Fibroblast of skin of scalp (primary cell): ENCODE results near the gene RNF217.

Experiments
- DNase-seq: peaks from one replicate; pipeline ENCODE4 v3.0.0-alpha.2; 2013

The RNF217 gene

DNA sequence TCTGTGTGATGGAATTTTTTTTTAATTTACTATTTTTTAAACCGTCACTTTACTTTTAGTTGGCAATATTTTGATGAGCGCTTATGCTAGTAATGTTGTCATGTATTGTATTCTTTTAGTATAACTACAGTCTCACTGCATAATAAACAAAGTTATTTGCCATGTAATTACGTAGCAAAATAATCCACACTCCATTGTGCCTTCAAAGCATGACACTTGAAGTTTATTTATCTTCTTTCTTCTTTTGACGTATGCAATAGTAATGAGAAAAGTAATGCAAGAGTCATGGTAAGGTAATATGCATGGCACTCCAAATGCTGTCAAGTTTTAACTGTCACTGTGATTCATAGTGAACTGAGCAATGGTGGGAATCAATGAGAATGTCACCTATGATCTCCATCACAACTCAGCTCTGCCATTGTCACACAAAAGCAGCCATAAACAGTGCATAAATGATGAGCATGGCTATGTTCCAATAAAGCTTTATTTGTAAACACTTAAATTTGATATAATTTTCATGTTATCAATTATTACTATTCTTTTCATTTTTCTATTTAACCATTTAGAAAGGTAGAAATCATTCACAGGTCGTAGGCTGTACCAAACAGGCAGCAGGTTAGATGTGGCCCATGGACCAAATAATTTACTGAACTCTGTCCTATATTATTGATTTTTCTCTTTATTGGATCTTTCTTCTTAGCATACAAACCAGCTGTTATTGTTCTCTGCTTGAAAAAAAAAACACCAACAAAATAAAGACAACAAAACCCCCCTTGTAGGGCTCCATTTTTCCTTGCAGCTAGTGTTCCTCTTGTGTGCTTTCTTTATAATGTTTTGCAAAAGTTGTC lies 27.1 kb downstream of the RNF217 start:
- no peak for DNase-seq

DNA sequence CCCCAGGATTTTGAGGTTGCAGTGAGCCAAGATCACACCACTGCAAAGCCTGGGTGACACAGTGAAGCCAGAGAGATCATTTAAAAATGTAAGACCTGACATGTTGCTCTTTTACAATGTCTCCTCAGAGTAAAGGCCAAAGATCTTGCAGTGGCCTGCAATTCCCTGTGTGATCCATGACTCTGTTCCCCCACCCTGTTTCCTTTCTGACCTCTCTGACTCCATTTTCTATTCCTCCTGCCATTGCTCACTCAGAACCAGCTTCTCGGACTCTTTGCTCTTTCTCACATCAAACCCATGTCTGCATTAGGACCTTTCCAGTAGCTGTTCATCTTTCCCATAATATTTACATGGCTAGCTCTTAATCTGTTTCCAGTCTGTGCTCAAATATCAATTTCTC lies 28.8 kb downstream of the RNF217 start:
- no peak for DNase-seq

DNA sequence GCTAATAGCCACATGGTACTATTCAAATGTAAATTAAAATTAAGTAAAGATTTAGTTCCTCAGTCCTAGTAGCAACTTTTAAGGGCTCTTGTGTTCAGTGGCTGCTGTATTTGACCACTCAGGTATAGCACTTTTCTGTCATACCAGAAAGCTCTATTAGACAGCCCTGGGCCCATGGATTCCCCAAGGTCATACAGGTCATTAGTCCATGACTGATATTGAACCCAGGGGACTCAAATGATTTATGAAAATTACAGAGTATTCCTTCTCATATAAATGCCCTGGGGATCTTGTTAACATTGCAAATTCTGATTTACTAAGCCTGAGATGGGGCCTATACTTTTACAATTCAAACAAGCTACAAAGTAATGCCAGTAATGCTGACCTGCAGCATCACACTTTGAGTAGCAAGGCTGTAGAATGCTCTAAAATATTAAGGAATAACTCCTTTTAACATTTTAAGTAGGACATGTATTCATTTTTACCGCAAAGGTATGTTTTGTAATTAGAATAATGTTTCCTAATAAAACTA lies 29.6 kb downstream of the RNF217 start:
- no peak for DNase-seq

DNA sequence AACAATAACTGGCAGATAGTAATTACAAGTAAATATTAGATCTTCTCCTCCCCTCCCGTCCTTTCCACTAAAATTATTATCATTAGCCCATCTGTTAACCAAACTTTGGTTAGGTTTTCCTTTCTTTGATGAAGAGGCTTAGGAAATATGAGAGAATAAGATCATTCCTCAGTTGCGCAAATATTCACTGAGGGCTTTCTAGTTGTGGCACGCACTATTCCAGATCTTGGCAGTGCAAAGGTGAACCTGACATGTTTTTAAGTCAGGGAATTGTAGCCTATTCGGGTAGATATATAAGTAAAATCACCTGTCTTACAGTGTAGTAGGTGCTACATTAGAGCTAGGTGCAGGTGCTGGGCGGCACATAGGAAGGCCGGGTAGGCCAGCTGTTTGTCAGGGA lies 31.1 kb downstream of the RNF217 start:
- DNase-seq: no peak

DNA sequence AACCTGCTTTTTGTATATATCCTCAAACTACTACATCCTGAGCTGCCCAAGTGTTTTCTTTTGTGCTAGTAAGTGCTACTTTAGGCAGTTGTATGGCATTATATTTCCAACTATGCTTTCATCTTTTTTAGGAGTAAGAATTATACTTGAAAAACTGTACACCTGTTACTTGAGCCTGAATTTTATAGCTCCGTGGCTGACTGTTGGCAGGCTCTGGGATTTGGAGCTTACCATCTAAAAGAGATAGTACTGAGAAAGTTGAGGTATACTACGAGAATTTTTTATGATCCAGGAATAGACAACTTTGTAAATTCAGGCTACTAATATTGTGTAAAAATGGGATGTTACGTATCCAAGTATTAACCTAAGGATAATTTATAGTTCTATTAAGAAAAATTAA lies 32.4 kb downstream of the RNF217 start:
- DNase-seq: no peak

DNA sequence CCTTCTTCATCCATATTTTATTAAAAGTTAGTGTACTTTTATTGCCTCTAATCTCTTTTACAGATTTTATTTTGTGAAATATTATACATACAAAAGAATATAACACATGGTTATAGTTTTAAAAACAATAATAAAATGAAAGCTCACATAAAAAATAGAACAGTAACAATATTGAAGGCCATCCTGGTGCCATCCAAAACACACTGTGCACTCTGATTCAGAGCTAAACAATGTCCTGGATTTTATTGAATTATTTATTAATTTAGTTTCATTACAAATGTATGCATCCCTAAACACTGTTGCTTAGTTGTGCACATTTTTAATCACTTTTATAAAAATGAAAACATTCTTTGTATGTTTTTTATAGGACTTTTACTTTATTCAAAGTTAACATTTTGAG lies 32.9 kb downstream of the RNF217 start:
- peak; percentile 51 for DNase-seq

DNA sequence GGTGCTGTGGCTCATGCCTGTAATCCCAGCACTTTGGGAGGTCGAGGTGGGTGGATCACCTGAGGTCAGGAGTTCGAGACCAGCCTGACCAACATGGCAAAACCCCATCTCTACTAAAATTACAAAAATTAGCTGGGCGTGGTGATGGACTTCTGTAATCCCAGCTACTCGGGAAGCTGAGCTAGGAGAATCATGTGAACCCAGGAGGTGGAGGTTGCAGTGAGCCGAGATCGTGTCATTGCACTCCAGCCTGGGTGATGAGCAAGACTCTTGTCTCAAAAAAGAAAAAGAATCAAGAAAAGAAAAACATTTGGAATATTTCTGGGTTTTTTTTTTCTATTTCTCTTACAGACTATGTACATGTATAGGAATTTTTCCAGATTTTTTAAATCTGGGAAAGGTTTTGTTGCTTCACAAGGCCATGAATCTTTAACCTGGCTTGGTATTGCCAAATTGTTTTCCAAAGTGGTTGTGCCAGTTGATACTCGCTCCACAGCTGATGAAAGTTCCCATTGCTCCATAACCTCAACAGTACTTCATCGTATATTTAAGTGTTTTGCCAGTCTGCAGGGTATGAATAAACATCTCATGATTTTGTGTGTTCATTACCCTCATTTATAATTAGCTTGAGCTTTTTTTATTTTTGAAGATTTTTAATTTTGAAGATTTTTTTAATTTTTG lies 33.5 kb downstream of the RNF217 start:
- DNase-seq: no peak

DNA sequence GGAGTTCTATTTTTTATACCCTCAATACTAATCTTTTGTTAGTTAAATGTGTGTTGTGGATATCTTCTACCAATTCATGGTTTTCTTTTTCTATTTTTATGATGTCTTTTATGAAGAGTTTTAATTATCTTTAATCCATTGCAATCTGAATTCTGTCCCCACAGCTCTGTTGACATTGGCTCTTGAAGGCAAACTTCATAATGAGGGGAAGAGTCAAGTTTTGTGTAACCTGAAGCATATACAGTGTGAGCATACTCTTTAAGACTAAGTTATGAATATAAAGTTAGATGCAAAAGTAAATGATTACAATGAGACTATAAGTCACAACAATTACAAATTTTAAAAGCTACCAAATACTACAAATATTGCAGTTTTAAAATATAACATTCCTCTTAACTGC lies 34.2 kb downstream of the RNF217 start:
- DNase-seq: no peak

DNA sequence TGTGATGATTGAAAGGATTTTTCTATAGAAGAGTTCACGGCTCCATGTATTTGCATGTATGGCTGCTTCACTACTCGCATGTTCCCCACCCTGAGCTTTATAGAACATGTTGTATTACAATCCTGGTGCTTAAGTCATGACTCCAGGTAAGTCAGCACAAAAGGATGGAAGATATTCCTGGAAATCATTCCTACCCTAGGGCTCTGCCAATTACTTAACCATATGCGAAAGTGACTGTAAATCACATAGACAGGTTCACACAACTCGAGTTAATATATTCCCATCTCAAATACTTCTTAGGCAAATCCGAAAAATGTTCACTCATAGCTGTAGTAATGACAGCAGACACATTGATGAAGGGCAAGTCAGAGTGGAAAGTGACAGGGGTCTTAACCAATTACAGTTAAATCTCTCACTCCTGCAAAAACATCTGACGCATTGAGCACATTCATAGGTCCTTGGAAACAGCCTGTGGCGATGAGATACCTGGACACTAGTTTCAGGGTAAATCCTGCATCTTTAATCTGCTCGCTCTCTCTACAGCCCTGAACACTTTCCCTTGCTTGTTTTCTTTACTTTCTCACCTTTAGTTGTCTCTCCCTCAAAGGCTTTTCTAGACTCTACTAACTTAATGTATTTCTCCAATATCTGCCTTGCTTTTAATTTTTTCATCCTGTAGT lies 35.1 kb downstream of the RNF217 start:
- DNase-seq: no peak

DNA sequence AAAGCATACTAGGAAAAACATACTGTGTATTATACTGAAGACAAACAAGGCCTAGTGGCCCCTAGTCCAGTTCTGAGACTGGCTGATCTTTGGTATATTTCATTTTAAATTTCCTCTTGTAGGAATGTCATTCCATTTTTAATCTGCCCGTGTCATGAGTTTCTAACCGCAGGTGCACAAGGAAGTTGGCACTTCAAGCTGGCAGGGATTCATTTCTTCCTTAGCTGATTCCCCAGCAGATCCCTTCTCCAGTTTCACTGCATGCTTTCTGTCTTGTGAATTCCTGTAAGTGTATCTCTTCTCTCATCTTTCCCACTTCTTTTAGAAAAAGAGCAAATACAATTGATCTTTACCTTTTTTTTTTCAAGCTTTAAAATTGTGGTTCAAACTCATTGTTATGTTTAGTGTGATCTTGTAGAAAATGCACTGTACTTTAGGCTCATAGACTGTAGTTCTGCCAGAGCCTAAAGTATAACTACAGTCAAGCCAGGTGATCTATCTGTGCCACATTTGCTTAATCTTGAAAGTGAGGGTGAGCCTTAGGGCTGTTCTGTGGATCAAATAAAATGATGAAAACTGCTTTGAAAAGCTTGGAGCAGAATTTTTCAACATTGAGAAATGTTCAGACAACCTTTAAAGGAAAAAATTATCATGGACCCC lies 37.0 kb downstream of the RNF217 start:
- DNase-seq: no peak

DNA sequence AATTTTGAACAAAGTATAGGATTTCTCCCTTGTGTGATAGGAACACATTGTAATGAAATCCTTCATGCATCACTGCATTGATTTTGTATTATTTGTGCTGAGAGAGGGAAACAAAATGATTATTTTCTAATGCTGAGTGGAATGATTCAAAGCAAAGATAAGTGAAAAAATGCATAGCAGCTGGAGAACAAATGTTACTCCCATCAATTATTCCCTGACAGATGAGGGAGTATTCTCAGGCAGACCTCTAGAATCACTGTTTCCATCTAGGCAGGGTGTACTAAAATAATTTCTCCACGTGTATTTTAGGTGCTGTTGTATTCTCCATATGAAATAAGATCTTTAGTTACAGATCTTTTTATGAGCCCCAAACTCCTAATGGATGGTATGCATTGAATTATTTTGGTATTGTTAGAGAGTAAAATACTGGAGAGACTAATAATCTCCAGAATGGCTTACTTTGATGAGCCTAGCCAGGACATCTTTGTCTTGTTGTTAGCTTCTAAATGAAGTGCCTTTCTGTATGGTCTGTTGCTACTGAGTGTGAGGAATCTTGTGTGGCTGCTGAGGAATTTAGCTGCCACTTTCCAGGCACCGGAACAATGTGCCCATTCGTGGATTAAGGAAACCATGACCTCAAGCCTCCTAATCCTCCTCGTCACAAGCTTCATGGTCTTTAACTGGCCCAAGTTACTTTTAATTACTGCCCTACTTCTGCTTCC lies 39.6 kb downstream of the RNF217 start:
- peak; percentile 73 for DNase-seq

DNA sequence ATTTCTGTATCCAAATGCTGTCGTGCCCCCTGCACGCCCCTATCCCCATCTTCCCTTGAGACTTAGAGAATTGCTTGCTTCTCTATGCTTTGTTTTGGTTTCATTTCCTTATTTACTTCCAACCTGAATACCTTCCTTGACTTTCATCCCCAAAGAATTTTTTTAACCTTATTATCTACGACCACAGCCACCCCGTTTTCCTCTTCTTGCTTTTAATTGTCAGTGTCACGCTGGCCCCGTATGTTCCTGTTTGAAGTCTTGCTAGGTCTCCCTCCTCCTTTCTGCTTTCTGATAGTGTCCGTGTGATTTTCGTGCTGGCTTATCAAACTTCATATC lies 40.1 kb downstream of the RNF217 start:
- DNase-seq: no peak

DNA sequence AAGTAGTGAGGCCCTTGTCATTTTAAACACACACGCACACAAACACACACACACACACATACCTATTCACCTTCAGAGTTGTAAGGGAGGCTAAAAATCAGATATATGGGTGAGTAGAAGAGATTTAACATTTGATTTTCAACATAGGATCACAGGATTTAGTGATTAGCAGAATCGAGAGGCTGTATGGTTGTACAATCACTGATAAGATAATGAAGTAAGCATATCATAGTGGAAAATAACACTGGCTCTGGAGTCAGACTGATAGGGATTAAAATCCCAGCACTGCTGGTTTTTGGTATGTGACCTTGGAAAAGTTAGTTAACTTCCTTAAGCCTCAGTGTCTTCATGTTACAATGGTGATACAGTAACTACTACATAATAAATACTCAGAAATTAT lies 40.8 kb downstream of the RNF217 start:
- DNase-seq: no peak

DNA sequence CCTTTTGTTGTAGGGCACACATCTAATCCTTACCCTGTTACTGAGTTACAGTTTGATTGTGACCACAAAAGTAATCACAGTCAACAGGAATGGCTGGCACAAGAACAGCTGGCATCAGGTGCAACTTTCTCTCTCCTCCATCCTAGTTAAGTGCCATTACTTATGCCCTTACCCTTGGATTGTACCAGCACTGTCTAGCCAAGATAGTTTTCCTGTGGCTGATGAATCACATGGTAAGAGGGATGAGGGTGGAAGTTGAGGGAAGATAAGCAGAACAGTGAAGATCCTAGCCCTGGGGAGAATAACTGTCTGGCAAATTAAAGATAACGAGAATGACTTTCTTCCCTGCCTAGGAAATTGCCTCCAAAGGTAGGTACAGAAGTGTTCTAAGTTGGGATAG lies 42.0 kb downstream of the RNF217 start:
- DNase-seq: no peak

DNA sequence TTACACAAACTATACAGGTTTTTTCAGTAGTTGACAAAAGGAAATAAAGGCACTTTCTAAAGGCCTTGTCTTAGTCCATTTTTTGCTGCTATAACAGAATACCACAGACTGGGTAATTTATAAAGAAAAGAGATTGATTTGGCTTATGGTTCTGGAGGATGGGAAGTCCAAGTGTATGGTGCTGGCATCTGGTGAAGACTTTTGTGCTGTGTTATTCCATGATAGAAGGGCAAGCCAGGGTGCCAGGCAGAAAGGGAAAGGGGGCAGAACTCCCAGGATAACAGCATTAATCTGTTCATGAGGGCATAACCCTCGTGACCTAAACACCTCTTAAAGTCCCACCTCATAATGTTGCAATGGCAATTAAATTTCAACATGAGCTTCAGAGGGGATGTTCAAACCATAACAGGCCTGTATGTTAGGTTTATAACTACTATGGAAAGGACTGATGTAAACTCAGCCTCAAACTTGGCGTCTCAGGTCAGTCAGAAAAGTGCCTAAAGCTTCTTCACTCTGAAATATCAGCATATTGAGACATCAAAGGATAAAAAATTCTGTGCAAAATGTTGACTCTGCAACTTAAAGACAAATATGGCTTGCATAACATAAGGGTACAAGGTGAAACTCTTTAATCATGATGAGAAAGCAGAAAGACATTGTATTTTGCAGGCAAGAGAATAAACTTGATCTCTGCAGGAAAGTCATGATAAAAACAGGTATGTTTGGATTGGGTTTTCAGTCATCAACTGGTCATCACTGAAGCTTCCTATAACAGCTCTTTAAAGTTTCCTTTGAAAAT lies 42.8 kb downstream of the RNF217 start:
- no peak for DNase-seq

DNA sequence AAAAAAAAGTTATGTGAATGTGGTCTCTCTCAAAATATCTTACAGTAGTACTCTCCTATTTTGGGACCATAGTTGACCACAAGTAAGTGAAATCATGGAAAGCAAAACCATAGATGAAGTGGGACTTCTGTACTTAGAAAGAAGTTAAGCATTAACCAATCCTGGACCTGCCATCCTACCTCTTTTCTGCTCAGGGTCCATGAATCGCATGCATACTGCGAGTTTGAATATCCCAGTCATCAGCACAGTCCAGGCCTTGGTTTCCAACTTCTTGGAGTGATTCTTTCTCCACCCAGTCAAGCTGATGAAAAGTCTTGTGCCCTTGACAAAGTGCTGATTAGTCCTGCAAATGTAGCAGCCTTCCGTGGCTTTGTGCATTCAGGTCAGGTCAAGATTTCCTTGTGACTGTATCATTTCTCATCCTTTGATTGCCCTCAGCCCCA lies 46.0 kb downstream of the RNF217 start:
- DNase-seq: peak; percentile 82

DNA sequence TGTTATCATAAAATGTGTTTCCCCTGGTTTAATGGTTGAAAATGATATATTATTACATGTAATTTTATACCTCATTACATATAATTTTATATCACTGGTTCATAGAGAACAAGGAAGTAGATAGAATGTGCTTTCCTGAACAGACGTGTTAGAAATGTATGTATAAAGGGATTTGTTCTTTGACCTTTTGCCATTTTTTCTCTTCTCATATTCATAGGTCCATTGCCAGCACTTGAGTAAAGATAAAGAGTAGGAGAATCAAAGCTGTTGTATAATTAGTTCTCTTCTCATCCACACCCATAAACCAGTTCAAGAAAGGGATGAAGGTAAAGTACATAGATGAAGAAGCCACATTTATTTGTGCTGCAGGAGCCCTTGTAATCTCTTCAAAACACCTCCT lies 46.7 kb downstream of the RNF217 start:
- no peak for DNase-seq

DNA sequence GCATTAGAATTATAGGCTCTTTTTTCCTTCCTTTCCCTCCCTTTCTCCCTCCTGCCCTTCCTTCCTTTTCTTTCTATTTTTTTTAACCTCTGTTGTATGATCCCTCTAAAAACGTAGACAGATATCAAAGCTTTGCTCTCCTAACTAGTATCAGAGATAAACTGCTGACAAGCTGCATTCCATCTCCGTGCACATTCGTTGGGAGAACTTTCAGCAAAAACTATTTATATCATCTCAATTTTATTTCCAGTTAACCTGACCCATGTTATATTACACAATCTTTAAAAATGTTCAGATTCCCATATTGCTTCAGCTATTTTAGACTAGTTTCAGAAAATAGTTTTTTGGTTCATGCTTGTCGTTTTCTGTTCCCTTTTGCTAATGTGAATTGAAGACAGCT lies 47.3 kb downstream of the RNF217 start:
- peak; percentile 60 for DNase-seq

DNA sequence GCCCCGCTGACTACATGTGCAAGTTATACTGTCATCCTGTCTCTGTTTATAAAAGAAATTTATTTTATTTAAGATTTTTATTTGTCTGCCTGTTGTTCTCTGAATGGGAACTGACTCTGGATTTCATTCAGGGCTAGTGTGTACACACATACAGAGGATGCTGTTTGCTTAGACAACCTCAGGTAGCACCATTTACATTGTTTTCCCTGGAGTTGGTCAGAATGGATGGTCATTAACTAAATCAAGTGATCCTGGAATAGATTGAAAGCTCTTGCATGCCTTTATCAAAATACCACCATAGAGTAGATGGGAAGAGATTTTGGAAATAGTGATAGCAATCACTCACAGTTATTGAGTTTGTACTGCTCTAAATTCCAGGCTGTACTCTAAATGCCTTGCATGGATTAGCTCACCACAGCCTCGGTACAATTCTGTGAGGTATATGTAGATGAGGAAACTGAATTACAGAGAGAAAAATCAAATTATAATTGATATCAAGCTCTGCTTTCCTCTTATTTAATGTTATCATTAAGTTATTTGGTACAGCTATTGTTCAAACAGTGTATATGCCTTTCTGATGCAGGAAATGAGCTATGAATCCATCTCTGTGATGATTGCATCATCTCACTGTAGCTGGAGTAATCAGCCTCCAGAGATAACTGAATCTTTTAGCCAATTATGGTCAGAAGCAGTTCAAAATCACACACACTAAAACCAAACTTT lies 51.9 kb downstream of the RNF217 start:
- peak; percentile 90 for DNase-seq

DNA sequence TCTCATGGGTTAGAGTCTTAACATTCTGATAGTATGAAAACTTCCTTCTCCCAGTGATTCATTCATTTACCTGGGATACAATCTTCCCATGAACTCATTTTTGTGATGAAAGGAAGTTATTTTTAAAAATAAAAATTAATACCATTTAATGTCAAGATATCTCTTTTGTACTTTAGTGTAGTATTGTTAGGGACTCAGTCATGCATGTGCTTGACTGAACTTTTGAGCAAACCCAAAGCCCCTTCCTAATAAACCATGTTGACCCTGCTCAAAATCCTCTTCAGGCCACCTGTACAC lies 52.4 kb downstream of the RNF217 start:
- no peak for DNase-seq

DNA sequence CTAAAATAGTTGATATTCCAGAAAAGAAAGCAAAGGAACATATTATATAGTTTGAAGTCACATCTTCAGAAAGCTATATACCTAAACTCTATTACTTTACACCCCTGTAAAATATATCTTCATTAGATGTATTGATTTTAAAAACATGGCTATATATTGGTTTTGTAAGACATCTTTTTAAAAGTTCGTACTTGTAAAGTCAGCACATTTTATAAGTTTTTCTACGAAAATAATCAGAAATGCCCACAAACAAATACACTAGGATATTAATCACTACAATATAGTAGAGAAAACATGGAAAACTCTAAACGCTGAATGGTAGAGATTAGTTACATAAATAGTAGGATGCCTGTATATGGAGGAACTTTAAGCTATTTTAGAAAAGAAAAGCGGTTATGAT lies 52.9 kb downstream of the RNF217 start:
- no peak for DNase-seq
